Liver (tissue), 9 donors: ENCODE measurements around the gene ZFP1. TPM values are rescaled to one million over a fixed set of nuclear protein-coding genes. Genes with fewer than 3 reads are reported as not detected.

Experiments used
- DNase-seq: peaks from one replicate; pipeline ENCODE4 v3.0.0-alpha.2; 2017; ENCODE audit warnings: low spot score
- H3K27ac ChIP-seq, 2 donors: one replicate each; pipeline ENCODE4 v1.7.0; 2013; ENCODE audit warnings: inconsistent platforms in 2 of 2, low read length in 2 of 2, control low read depth in 1 of 2, low read depth in 1 of 2, mild to moderate bottlenecking in 1 of 2
- H3K27me3 ChIP-seq, 4 donors: one replicate each; pipeline versions ENCODE4 v1.6.1 to v1.7.0; 2013; ENCODE audit warnings: low read length in 3 of 4, inconsistent platforms in 1 of 4, mild to moderate bottlenecking in 1 of 4, moderate library complexity in 1 of 4; ENCODE audit not compliant: control insufficient read depth in 4 of 4, insufficient read depth in 4 of 4
- H3K36me3 ChIP-seq, 4 donors: one replicate each; pipeline versions ENCODE4 v1.6.1 to v1.7.0; 2013; ENCODE audit warnings: low read length in 3 of 4, mild to moderate bottlenecking in 3 of 4, low read depth in 1 of 4, moderate library complexity in 1 of 4; ENCODE audit not compliant: control insufficient read depth in 4 of 4, insufficient read depth in 3 of 4
- H3K4me1 ChIP-seq, 4 donors: one replicate each; pipeline versions ENCODE4 v1.6.1 to v1.7.0; 2013; ENCODE audit warnings: low read length in 3 of 4, mild to moderate bottlenecking in 3 of 4, moderate library complexity in 1 of 4; ENCODE audit not compliant: control insufficient read depth in 4 of 4, insufficient read depth in 4 of 4
- H3K4me3 ChIP-seq, 3 donors: one replicate each; pipeline versions ENCODE4 v1.6.1 to v1.7.0; 2013; ENCODE audit warnings: low read length in 3 of 3, control low read depth in 1 of 3, low read depth in 1 of 3, mild to moderate bottlenecking in 1 of 3
- H3K9ac ChIP-seq, 2 donors: one replicate each; pipeline ENCODE4 v1.7.0; 2013; ENCODE audit warnings: low read length in 2 of 2, mild to moderate bottlenecking in 2 of 2, moderate library complexity in 2 of 2, control low read depth in 1 of 2, low read depth in 1 of 2
- H3K9me3 ChIP-seq, 4 donors: one replicate each; pipeline versions ENCODE4 v1.6.1 to v1.7.0; 2013; ENCODE audit warnings: low read length in 3 of 4; ENCODE audit not compliant: control insufficient read depth in 4 of 4
- EGR1 ChIP-seq, 2 donors: IDR thresholded peaks; 2 replicates each; pipeline ENCODE4 v1.6.1; 2016 to 2018; ENCODE audit warnings: antibody characterized with exemption in 2 of 2, low read depth in 2 of 2
- FOXA1 ChIP-seq: IDR thresholded peaks from 2 replicates; pipeline ENCODE4 v1.6.1; 2016; ENCODE audit warnings: antibody characterized with exemption
- FOXA2 ChIP-seq: IDR thresholded peaks from 2 replicates; pipeline ENCODE4 v1.6.1; 2016; ENCODE audit warnings: antibody characterized with exemption
- GABPA ChIP-seq, 2 donors: IDR thresholded peaks in 1 of 2; conservative IDR thresholded peaks in 1 of 2; 2 replicates each; pipeline ENCODE4 v1.6.1; 2016; ENCODE audit warnings: antibody characterized with exemption in 2 of 2, mild to moderate bottlenecking in 1 of 2, moderate library complexity in 1 of 2
- HNF4A ChIP-seq, 2 donors: conservative IDR thresholded peaks; 2 replicates each; pipeline ENCODE4 v1.6.1; 2016; ENCODE audit warnings: antibody characterized with exemption in 2 of 2, mild to moderate bottlenecking in 2 of 2
- HNF4G ChIP-seq: IDR thresholded peaks from 2 replicates; pipeline ENCODE4 v1.6.1; 2016; ENCODE audit warnings: antibody characterized with exemption
- JUND ChIP-seq, 2 donors: IDR thresholded peaks; 2 replicates each; pipeline ENCODE4 v1.6.1; 2016; ENCODE audit warnings: antibody characterized with exemption in 2 of 2
- NR2F2 ChIP-seq: IDR thresholded peaks from 2 replicates; pipeline ENCODE4 v1.6.1; 2016; ENCODE audit warnings: antibody characterized with exemption
- RAD21 ChIP-seq, 2 donors: IDR thresholded peaks; 2 replicates each; pipeline ENCODE4 v1.6.1; 2016; ENCODE audit warnings: antibody characterized with exemption in 2 of 2, mild to moderate bottlenecking in 2 of 2
- RXRA ChIP-seq, 2 donors: IDR thresholded peaks; 2 replicates each; pipeline ENCODE4 v1.6.1; 2017 to 2018; ENCODE audit warnings: antibody characterized with exemption in 2 of 2, mild to moderate bottlenecking in 1 of 2
- SP1 ChIP-seq: IDR thresholded peaks from 2 replicates; pipeline ENCODE4 v1.6.1; 2018; ENCODE audit warnings: antibody characterized with exemption, mild to moderate bottlenecking
- YY1 ChIP-seq: IDR thresholded peaks from 2 replicates; pipeline ENCODE4 v1.6.1; 2016; ENCODE audit warnings: antibody characterized with exemption, mild to moderate bottlenecking
- WGBS: extraction: QIAGEN DNeasy Blood & Tissue Kit; methylation state at CpG from one replicate; pipeline ENCODE4 v1.1.7; 2013; 5-methylcytosine and 5-hydroxymethylcytosine counted together
- polyA plus RNA-seq, 2 donors: library from polyadenylated mRNA; stranded (reverse) in 1 of 2; unstranded in 1 of 2; fragments of 200-250 nt in 1 of 2; fragments of >200 nt in 1 of 2; fragmentation: Nextera tagmentation in 1 of 2; extraction: Ambion mirVana in 1 of 2; gene quantifications; one replicate each; pipeline versions ENCODE4 v1.2.1 to v1.2.3, GENCODE V29; 2013 to 2015
- total RNA-seq, 2 donors: library from RNA; depleted of rRNA; stranded (reverse); fragments of >200 nt; gene quantifications; one replicate each; pipeline ENCODE4 v1.2.3, GENCODE V29; 2014
- TF ChIP-seq, protein P1 (sequence below): fragments of 150-350 bp; IDR thresholded peaks from 2 replicates; pipeline ENCODE4 v1.5.1; 2017; ENCODE audit warnings: improper control_type of control experiment, low read depth, low read length; ENCODE audit not compliant: missing input control
- TF ChIP-seq, protein P2 (sequence below): IDR thresholded peaks from 2 replicates; pipeline ENCODE4 v1.6.1; 2016; ENCODE audit warnings: antibody characterized with exemption
- TF ChIP-seq, protein P3 (sequence below): IDR thresholded peaks from 2 replicates; pipeline ENCODE4 v1.6.1; 2016; ENCODE audit warnings: antibody characterized with exemption
- TF ChIP-seq, protein P4 (sequence below): IDR thresholded peaks from 2 replicates; pipeline ENCODE4 v1.6.1; 2016; ENCODE audit warnings: antibody characterized with exemption, mild to moderate bottlenecking
- TF ChIP-seq, protein P5 (sequence below): IDR thresholded peaks from 2 replicates; pipeline ENCODE4 v1.6.1; 2016; ENCODE audit warnings: antibody characterized with exemption
- donor health status: healthy.
- donor health status: healthy.
- donor health status: healthy.
- donor health status: healthy.
- donor health status: healthy.

The ZFP1 gene
- 1 to 10 TPM; 8.1 to 8.5 TPM for total RNA-seq
- 1 to 10 TPM; 3.8 to 4.0 TPM for polyA plus RNA-seq

DNA sequence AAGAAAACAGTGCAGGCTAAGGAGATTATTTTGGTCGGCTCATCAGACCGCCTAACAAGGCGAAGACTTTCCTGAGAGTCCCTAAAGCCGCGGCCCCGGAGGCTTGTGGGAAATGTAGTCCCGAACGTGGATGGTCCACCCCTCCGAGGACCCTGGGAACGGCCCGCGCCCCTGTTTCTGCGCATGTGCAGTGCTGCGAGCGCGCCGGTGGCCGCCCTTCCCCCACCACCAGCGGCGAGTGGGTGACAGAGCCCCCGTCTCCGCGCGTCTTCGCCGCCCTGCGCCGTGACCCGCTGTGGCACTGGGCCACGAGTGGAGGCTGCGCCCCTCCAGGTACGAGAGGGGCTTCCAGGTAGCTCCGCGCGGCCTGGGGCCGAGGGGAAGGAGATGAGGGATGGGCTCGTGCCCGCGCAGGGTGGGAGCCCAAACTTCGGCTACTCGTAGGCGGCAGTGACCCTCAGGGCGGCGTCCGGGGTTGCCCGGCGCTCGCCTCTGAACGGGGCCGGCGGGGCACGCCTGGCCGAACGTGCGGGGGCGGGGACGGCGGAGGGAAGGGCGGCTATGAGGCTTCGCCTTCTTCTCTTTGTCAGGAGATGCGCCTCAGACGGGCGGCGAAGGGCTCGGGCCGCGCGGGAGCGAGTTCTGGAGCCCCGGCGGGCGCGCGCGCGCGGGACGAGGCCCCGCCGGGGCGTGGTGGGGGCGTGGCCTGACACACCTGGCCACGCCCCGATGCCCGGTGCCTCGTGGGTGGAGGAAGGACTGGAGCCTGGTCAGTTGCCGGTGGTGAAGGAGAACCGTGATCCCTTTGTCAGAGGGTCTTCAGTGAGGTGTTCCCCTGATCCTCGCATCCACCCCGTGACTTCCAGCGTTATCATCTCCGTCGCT lies at the start of gene ZFP1:
Gene ZFP1 (plus strand): TSS at position 214 of the 885 bp plus-strand sequence. CDS start 4,428 bp downstream, outside the sequence.
- WGBS, result 3% methylated on average over 93 of the region's 93 CpGs
- Histone ChIP-seq H3K27me3 (no peaks in the 10 kb centered on the region), H3K27ac (peak within 1 kb of the TSS; percentile 88 to 91), H3K4me3 (peak within 1 kb of the TSS; percentile 81 to 96 (median 84)), H3K9ac (peak within 1 kb of the TSS; percentile 30 to 53), H3K4me1 (peaks cover 0 to 7% (median 2%) of the 10 kb centered on the region in 4 donors), H3K36me3 (peaks cover 2 to 23% (median 15%) of the 10 kb centered on the region in 4 donors), H3K9me3 (no peaks in the 10 kb centered on the region)
- peak; percentile 94 for DNase-seq
- TF ChIP-seq, protein P1, sequence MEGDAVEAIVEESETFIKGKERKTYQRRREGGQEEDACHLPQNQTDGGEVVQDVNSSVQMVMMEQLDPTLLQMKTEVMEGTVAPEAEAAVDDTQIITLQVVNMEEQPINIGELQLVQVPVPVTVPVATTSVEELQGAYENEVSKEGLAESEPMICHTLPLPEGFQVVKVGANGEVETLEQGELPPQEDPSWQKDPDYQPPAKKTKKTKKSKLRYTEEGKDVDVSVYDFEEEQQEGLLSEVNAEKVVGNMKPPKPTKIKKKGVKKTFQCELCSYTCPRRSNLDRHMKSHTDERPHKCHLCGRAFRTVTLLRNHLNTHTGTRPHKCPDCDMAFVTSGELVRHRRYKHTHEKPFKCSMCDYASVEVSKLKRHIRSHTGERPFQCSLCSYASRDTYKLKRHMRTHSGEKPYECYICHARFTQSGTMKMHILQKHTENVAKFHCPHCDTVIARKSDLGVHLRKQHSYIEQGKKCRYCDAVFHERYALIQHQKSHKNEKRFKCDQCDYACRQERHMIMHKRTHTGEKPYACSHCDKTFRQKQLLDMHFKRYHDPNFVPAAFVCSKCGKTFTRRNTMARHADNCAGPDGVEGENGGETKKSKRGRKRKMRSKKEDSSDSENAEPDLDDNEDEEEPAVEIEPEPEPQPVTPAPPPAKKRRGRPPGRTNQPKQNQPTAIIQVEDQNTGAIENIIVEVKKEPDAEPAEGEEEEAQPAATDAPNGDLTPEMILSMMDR, result no peak
- no peak for TF ChIP-seq YY1
- TF ChIP-seq, protein P2, sequence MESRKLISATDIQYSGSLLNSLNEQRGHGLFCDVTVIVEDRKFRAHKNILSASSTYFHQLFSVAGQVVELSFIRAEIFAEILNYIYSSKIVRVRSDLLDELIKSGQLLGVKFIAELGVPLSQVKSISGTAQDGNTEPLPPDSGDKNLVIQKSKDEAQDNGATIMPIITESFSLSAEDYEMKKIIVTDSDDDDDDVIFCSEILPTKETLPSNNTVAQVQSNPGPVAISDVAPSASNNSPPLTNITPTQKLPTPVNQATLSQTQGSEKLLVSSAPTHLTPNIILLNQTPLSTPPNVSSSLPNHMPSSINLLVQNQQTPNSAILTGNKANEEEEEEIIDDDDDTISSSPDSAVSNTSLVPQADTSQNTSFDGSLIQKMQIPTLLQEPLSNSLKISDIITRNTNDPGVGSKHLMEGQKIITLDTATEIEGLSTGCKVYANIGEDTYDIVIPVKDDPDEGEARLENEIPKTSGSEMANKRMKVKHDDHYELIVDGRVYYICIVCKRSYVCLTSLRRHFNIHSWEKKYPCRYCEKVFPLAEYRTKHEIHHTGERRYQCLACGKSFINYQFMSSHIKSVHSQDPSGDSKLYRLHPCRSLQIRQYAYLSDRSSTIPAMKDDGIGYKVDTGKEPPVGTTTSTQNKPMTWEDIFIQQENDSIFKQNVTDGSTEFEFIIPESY, result no peak
- no peak for TF ChIP-seq SP1
- no peak for TF ChIP-seq HNF4A (conservative IDR thresholded peaks at IDR 0.05)
- TF ChIP-seq JUND (IDR thresholded peaks at IDR 0.05), result no peak
- TF ChIP-seq, protein P3, sequence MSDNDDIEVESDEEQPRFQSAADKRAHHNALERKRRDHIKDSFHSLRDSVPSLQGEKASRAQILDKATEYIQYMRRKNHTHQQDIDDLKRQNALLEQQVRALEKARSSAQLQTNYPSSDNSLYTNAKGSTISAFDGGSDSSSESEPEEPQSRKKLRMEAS, result no peak
- TF ChIP-seq GABPA (IDR thresholded peaks at IDR 0.05 in 1 of 2, conservative IDR thresholded peaks at IDR 0.05 in 1 of 2), result no peak
- no peak for TF ChIP-seq RXRA (IDR thresholded peaks at IDR 0.05)
- TF ChIP-seq FOXA2, result no peak
- TF ChIP-seq HNF4G, result no peak

DNA sequence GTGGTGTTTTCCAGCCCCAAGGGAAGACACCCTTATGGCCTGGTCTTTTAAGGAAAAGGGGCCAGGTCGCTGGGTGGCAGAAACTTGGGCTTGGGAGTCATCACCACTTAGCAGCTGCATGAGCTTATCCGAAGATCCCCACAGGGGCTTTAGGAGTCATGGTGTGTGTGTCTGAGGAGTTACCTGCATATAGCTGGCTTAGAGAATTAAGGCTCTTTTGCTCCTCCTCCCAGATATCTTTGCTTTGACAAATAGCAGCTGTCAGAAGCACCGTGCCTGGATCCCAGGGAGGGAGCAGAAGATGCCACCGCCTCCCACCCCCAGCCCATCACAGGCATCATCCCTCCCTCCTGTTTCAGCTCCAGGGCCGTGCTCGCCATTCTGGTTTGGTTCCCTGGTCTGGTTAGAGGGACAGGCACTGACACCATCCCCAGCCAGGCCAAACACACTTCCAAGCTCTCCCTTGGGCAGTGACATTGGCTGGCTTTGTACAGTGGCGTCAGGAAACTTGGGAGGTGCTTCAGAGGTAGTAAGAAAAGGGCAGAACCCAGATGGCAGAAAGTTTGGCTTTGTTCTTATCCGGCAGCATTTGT lies 49.2 kb upstream of the ZFP1 start:
- H3K9ac ChIP-seq, result no peak overlapping the region
- TF ChIP-seq RXRA (IDR thresholded peaks at IDR 0.05), result no peak
- TF ChIP-seq, protein P4, sequence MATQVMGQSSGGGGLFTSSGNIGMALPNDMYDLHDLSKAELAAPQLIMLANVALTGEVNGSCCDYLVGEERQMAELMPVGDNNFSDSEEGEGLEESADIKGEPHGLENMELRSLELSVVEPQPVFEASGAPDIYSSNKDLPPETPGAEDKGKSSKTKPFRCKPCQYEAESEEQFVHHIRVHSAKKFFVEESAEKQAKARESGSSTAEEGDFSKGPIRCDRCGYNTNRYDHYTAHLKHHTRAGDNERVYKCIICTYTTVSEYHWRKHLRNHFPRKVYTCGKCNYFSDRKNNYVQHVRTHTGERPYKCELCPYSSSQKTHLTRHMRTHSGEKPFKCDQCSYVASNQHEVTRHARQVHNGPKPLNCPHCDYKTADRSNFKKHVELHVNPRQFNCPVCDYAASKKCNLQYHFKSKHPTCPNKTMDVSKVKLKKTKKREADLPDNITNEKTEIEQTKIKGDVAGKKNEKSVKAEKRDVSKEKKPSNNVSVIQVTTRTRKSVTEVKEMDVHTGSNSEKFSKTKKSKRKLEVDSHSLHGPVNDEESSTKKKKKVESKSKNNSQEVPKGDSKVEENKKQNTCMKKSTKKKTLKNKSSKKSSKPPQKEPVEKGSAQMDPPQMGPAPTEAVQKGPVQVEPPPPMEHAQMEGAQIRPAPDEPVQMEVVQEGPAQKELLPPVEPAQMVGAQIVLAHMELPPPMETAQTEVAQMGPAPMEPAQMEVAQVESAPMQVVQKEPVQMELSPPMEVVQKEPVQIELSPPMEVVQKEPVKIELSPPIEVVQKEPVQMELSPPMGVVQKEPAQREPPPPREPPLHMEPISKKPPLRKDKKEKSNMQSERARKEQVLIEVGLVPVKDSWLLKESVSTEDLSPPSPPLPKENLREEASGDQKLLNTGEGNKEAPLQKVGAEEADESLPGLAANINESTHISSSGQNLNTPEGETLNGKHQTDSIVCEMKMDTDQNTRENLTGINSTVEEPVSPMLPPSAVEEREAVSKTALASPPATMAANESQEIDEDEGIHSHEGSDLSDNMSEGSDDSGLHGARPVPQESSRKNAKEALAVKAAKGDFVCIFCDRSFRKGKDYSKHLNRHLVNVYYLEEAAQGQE, result no peak
- TF ChIP-seq EGR1 (IDR thresholded peaks at IDR 0.05; ENCODE audit: low read depth in 2 of 2), result no peak
- TF ChIP-seq GABPA (IDR thresholded peaks at IDR 0.05 in 1 of 2, conservative IDR thresholded peaks at IDR 0.05 in 1 of 2), result no peak
- no peak for TF ChIP-seq HNF4G
- no peak for TF ChIP-seq NR2F2
- no peak for TF ChIP-seq HNF4A (conservative IDR thresholded peaks at IDR 0.05)
- TF ChIP-seq SP1, result no peak
- no peak for TF ChIP-seq FOXA2
- no peak for TF ChIP-seq YY1
- TF ChIP-seq, protein P5, sequence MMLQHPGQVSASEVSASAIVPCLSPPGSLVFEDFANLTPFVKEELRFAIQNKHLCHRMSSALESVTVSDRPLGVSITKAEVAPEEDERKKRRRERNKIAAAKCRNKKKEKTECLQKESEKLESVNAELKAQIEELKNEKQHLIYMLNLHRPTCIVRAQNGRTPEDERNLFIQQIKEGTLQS, result no peak
- TF ChIP-seq, protein P3, result no peak
- TF ChIP-seq, protein P1, result no peak
- TF ChIP-seq FOXA1, result no peak
- no peak for TF ChIP-seq RAD21 (IDR thresholded peaks at IDR 0.05)

More for the DNA sequence above, 49.2 kb upstream of the ZFP1 start:
- peaks cover 0 to 7% (median 0%) of the 10 kb centered on the region in 4 donors for H3K4me1 ChIP-seq
- H3K4me3 ChIP-seq, result no peak overlapping the region
- no peaks in the 10 kb centered on the region for H3K27me3 ChIP-seq
- no peaks in the 10 kb centered on the region for H3K9me3 ChIP-seq
- no peak for DNase-seq
- 89% methylated on average over 8 of the region's 8 CpGs for WGBS
- H3K27ac ChIP-seq, result peak overlapping the region in 1 of 2 donors; percentile 32
- peaks cover 0 to 3% (median 1%) of the 10 kb centered on the region in 4 donors for H3K36me3 ChIP-seq
